Measurements from ENCODE around the gene CAMTA1.

CAMTA1 gene

DNA sequence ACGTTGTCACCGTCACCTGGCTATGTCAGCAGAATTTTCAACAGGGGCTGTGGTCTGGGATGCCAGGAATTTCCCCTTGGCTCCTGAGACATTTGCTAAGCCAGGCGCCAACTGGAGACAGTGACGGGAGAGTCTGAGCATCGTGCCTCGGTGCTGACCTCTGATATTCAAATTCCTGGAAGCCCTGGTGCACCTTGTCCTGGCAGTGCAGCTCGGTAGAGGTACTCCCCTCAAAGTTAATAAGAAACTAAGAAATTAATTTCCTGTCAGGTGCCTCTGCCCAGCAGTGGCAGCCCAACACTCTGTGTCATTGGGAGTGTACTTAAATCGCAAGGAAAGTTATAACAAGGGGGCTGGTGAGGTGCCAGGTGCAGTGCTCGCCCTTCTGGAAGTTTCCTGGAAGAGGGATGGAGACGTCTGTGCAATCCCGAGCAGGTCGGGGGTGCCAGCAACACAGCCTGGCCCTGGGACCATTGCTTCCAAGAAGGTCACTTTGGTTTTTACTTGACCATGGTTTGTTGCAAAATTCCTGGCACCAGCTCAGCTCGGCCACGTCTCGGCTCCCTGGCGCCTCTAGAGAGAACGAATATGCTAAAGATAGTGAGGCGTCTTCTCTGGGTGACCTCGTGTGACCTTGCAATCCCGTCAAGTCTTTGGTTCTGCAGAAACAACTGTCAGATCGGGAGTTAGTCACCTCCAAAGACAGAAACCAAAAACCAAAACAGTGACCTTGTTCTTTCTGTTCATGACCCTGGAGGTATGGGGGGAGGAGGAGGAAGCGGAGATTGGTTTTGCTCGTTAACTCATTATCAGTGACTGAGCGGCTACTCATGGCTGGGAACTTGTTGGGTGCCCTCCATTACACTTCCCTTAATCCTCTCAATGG lies 836.3 kb downstream of the CAMTA1 start:
- Histone ChIP-seq H3K9me3 (ENCODE audit: insufficient read depth, low read depth, low read length) (no peaks in the 10 kb centered on the region), H3K4me1 (ENCODE audit: insufficient read depth, low read length) (no peaks in the 10 kb centered on the region), H3K27ac (ENCODE audit: low read length) (no peak overlapping the region), H3K4me3 (ENCODE audit: low read length) (no peak overlapping the region), H3K36me3 (ENCODE audit: insufficient read depth, low read depth, low read length) (no peaks in the 10 kb centered on the region), H3K9ac (ENCODE audit: low read depth, low read length) (no peak overlapping the region), H3K27me3 (ENCODE audit: insufficient read depth, low read length) (no peaks in the 10 kb centered on the region)

DNA sequence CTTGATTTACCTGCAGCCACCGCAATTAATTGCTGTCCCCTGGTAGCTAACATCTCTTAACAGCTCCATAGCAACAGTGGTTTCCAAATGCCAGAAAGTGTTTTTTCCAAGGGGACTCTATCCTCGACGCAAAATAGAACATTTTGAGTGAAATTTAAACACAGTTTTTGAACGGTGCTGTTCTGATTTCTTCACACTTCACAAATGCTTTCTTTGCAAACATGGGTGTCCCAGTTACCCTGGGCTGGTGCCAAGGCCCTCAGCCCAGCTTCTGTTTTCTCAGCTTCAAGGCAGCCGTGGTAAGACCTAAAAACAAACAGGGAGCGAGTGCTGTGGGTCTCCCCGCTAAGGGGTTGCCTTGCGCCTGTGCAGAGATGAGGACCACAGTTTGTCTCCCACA lies 838.6 kb downstream of the CAMTA1 start:
- Histone ChIP-seq H3K9ac (ENCODE audit: low read depth, low read length) (no peak overlapping the region), H3K27me3 (ENCODE audit: insufficient read depth, low read length) (no peaks in the 10 kb centered on the region), H3K4me1 (ENCODE audit: insufficient read depth, low read length) (no peaks in the 10 kb centered on the region), H3K9me3 (ENCODE audit: insufficient read depth, low read depth, low read length) (no peaks in the 10 kb centered on the region), H3K36me3 (ENCODE audit: insufficient read depth, low read depth, low read length) (no peaks in the 10 kb centered on the region), H3K4me3 (ENCODE audit: low read length) (no peak overlapping the region), H3K27ac (ENCODE audit: low read length) (no peak overlapping the region)

DNA sequence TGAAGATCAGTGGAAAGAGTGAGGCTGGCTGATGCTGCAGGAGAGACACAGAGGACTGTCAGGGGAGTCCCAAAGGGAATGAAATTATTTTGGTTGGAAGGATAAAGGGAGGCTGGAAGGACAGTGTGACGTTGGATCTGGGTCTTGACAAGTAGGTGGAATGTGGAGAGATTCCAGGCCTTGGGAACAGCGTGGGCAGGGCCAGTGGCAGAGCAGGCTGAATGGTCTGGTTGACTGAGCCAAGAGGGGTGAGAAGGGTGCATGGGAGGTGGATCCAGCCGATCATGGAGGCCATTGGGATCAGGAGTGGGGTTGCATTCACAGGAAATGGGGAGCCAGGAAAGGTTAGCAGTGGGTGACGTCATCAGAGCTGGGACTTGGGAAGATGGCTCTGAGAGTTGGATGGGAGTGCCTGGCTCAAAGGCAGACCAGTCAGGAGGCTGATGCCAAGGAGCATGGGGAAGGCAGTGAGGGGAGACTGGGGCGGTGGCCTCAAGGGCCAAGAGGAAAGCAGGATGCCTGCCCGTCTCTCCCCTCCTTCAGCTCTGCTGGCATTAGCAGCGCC lies 839.6 kb downstream of the CAMTA1 start:
- no peak overlapping the region for H3K27ac ChIP-seq (ENCODE audit: low read length)
- H3K9me3 ChIP-seq (ENCODE audit: insufficient read depth, low read depth, low read length), result no peaks in the 10 kb centered on the region
- no peaks in the 10 kb centered on the region for H3K27me3 ChIP-seq (ENCODE audit: insufficient read depth, low read length)
- no peaks in the 10 kb centered on the region for H3K4me1 ChIP-seq (ENCODE audit: insufficient read depth, low read length)
- no peaks in the 10 kb centered on the region for H3K36me3 ChIP-seq (ENCODE audit: insufficient read depth, low read depth, low read length)
- no peak overlapping the region for H3K9ac ChIP-seq (ENCODE audit: low read depth, low read length)
- H3K4me3 ChIP-seq (ENCODE audit: low read length), result no peak overlapping the region

DNA sequence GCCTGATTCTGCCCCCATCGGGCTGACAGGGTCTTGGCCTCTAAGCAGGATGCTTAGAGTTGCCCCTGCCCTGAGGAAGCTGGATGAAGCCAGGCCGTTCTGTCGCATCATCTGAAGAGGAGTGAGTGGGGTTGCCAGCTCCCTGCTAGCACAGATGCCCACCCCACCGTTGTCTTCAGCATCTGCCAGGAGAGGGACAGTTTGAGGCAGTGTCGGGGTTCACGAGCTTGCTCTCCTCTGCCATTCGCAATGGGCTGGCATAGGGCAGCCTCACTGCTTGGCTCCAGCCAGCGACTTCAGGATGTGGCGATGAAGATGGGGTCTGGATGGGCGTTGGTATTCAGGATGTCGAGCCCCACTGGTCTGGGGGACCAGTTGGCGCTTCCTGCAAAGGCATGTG lies 840.1 kb downstream of the CAMTA1 start:
- Histone ChIP-seq H3K4me1 (ENCODE audit: insufficient read depth, low read length) (no peaks in the 10 kb centered on the region), H3K4me3 (ENCODE audit: low read length) (no peak overlapping the region), H3K9me3 (ENCODE audit: insufficient read depth, low read depth, low read length) (no peaks in the 10 kb centered on the region), H3K9ac (ENCODE audit: low read depth, low read length) (no peak overlapping the region), H3K27ac (ENCODE audit: low read length) (no peak overlapping the region), H3K27me3 (ENCODE audit: insufficient read depth, low read length) (no peaks in the 10 kb centered on the region), H3K36me3 (ENCODE audit: insufficient read depth, low read depth, low read length) (no peaks in the 10 kb centered on the region)

DNA sequence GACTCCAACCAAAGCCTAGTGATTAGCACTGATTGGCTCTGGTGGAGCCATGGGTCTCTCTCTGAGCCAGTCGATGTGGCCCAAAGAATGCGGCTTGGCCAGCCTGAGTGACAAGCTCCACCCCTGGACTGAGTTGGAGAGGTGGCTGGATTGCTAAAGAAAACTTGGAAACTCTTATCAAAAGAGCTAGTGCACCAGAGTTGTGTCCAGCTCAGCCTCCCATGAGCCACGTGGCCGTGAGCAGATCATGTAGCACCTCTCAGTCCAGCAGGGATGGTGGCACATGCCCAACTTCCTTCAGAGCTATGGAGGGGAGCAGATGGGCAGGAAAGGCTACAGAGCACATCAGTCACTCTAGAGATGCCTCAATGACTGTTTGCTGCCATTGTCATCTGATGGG lies 843.0 kb downstream of the CAMTA1 start:
- Histone ChIP-seq H3K9ac (ENCODE audit: low read depth, low read length) (no peak overlapping the region), H3K36me3 (ENCODE audit: insufficient read depth, low read depth, low read length) (no peaks in the 10 kb centered on the region), H3K9me3 (ENCODE audit: insufficient read depth, low read depth, low read length) (no peaks in the 10 kb centered on the region), H3K27ac (ENCODE audit: low read length) (no peak overlapping the region), H3K27me3 (ENCODE audit: insufficient read depth, low read length) (no peaks in the 10 kb centered on the region), H3K4me1 (ENCODE audit: insufficient read depth, low read length) (no peaks in the 10 kb centered on the region), H3K4me3 (ENCODE audit: low read length) (no peak overlapping the region)

DNA sequence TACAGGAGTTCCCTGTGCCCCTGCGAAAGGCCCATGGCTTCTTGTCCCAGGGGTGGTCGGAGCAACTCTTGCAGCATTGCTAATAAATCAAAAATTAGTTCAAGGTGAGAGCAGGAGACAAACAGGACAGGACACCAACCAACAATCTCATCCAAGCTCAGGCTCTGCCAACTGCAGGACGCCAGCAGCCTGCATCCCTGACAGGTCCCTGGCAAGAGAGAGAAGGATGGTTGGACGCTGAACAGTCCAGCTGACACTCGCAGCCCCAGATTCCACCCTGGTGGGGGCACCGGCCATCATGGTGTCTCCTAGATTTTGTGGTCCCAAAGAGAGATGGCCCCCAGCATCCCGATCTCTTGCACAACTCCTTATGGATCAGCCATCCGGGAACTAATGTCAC lies 843.8 kb downstream of the CAMTA1 start:
- Histone ChIP-seq H3K4me3 (ENCODE audit: low read length) (no peak overlapping the region), H3K27ac (ENCODE audit: low read length) (no peak overlapping the region), H3K27me3 (ENCODE audit: insufficient read depth, low read length) (no peaks in the 10 kb centered on the region), H3K9me3 (ENCODE audit: insufficient read depth, low read depth, low read length) (no peaks in the 10 kb centered on the region), H3K9ac (ENCODE audit: low read depth, low read length) (no peak overlapping the region), H3K4me1 (ENCODE audit: insufficient read depth, low read length) (no peaks in the 10 kb centered on the region), H3K36me3 (ENCODE audit: insufficient read depth, low read depth, low read length) (no peaks in the 10 kb centered on the region)

DNA sequence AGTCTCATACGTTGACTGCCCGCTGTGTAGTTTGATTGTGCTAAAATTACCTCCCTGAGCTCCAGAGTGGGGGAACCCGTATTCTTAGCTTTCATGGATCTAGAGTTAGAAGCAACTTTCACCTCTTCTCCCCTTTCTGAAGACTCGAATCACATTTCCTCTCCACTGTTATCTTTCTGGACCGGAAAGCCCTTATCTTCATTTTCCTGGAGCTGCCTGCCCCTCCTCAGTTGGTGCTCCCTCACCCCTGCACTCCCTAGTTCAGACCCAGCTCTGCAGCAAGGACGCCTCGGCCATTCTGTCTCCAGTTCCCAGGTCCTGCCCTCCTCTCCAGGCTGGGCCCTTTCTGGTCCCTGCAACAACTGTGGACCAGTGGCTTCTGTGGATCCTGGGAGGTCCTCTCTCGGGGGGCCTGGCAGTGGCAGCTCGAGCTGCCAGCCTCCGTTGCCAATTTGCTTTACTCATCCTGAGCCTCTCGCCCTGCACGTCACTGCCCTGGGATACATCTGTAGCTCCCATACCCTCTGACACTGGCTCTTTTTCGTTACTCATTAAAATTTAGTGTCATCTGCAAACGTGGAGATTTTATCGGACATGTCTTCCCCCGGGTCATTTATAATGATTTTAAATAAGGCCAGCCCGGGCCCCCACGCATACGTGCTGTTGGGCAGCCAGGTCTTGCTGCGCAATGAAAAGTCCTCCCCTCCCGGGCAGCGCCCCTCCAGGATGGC lies 844.4 kb downstream of the CAMTA1 start:
- H3K27me3 ChIP-seq (ENCODE audit: insufficient read depth, low read length), result no peaks in the 10 kb centered on the region
- H3K9me3 ChIP-seq (ENCODE audit: insufficient read depth, low read depth, low read length), result no peaks in the 10 kb centered on the region
- no peak overlapping the region for H3K27ac ChIP-seq (ENCODE audit: low read length)
- no peak overlapping the region for H3K4me3 ChIP-seq (ENCODE audit: low read length)
- H3K36me3 ChIP-seq (ENCODE audit: insufficient read depth, low read depth, low read length), result no peaks in the 10 kb centered on the region
- H3K4me1 ChIP-seq (ENCODE audit: insufficient read depth, low read length), result no peaks in the 10 kb centered on the region
- no peak overlapping the region for H3K9ac ChIP-seq (ENCODE audit: low read depth, low read length)

DNA sequence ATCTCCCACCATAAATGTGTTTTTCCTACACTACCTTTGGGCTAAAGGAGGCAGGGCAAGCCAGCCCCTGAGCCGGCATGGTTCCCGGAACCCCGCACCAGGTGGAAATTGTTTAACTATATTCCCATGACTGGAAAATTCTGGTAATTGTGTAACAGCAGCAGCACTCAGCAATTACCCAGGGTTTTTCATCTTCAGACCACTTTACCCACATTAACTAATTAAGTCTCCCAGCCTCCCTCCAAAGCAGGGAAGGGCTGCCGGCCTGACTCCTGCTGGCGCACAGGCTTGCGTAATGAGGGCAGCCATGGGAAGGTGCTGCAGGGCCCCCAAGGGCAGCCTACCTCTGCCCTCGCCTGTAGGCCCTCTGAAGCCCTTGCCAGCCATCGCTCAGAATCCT lies 845.1 kb downstream of the CAMTA1 start:
- no peaks in the 10 kb centered on the region for H3K36me3 ChIP-seq (ENCODE audit: insufficient read depth, low read depth, low read length)
- H3K4me3 ChIP-seq (ENCODE audit: low read length), result no peak overlapping the region
- H3K27ac ChIP-seq (ENCODE audit: low read length), result no peak overlapping the region
- no peaks in the 10 kb centered on the region for H3K4me1 ChIP-seq (ENCODE audit: insufficient read depth, low read length)
- no peaks in the 10 kb centered on the region for H3K27me3 ChIP-seq (ENCODE audit: insufficient read depth, low read length)
- no peak overlapping the region for H3K9ac ChIP-seq (ENCODE audit: low read depth, low read length)
- no peaks in the 10 kb centered on the region for H3K9me3 ChIP-seq (ENCODE audit: insufficient read depth, low read depth, low read length)

DNA sequence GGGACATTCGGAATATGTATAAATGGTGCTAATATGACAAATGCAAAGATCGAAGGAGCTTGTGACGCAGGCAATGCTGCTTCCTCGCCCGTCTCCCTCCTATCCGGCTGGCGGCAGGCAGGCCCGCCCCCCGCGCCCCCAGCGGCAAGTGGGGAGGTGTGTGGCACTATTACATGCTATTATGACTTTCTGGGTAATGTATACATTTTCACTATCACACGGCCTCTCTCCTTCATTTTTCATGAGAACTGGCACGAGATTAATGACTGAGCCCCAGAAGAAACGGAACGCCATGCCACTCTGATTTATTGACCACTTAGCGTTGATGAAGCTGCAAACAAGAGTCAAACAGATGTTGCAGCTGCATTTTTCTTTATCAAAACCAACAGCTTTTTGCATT lies 846.9 kb downstream of the CAMTA1 start:
- Histone ChIP-seq H3K9ac (ENCODE audit: low read depth, low read length) (no peak overlapping the region), H3K4me1 (ENCODE audit: insufficient read depth, low read length) (no peaks in the 10 kb centered on the region), H3K4me3 (ENCODE audit: low read length) (no peak overlapping the region), H3K36me3 (ENCODE audit: insufficient read depth, low read depth, low read length) (no peaks in the 10 kb centered on the region), H3K27ac (ENCODE audit: low read length) (no peak overlapping the region), H3K27me3 (ENCODE audit: insufficient read depth, low read length) (no peaks in the 10 kb centered on the region), H3K9me3 (ENCODE audit: insufficient read depth, low read depth, low read length) (no peaks in the 10 kb centered on the region)

DNA sequence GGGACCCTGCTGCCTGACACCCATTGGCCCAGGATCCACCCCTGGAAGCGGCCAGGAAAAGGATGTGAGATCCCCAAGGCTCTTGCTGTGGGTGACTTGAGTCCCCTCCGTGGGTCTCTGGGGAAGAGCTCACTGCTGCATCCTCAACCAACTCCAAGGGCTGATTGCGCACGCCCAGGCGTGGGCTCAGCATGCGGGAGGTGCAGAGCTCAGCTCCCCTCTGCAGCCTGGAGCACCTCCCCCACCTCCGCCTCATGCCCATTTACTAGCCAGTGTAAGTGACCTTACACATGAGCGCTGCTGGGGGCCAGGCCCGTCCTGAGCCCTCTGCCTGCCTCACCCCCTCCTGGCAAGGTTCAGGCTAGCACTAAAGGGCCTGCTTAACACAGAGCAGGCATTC lies 847.4 kb downstream of the CAMTA1 start:
- Histone ChIP-seq H3K27me3 (ENCODE audit: insufficient read depth, low read length) (no peaks in the 10 kb centered on the region), H3K9me3 (ENCODE audit: insufficient read depth, low read depth, low read length) (no peaks in the 10 kb centered on the region), H3K4me3 (ENCODE audit: low read length) (no peak overlapping the region), H3K4me1 (ENCODE audit: insufficient read depth, low read length) (no peaks in the 10 kb centered on the region), H3K27ac (ENCODE audit: low read length) (no peak overlapping the region), H3K36me3 (ENCODE audit: insufficient read depth, low read depth, low read length) (no peaks in the 10 kb centered on the region), H3K9ac (ENCODE audit: low read depth, low read length) (no peak overlapping the region)

DNA sequence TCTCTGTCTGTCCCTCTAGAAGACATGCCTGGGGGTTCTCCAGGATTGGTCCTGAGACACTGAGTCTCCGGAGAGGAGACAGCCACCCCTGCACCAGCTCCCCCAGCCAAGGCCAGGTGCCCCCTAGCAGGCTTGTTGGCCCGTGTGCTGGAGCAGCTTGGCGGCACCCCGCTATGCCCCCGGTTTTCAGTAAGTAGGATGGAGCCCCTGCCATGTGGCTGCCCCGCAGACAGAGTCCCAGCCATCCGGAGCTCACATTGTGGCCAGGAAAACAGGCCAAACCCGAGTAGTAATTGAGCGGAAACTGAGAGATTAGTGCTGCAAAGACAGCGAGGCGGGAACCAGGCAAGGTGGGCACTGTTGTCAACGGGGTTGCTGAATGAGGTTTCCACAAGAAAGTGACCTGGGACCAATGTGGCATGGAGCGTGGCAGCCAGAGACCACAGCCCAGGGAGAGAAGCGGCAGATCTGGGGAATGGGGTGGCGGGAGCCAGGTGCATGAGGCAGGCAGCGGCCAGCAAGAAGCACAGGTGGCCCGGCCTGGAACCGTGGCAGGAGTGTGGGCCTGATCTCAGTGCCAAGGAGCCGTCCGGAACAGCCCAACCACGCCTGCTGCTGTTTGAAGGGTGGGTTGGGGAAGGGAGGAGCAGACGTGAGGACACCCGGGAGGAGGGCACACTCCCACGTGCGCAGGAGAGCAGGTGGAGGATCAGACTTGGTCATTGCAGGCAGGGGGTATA lies 848.4 kb downstream of the CAMTA1 start:
- Histone ChIP-seq H3K27me3 (ENCODE audit: insufficient read depth, low read length) (no peaks in the 10 kb centered on the region), H3K4me3 (ENCODE audit: low read length) (no peak overlapping the region), H3K36me3 (ENCODE audit: insufficient read depth, low read depth, low read length) (no peaks in the 10 kb centered on the region), H3K4me1 (ENCODE audit: insufficient read depth, low read length) (no peaks in the 10 kb centered on the region), H3K27ac (ENCODE audit: low read length) (no peak overlapping the region), H3K9ac (ENCODE audit: low read depth, low read length) (no peak overlapping the region), H3K9me3 (ENCODE audit: insufficient read depth, low read depth, low read length) (no peaks in the 10 kb centered on the region)
